Superior temporal gyrus (tissue), 1 donor: Measurements from ENCODE around the gene ARL8A.
A peak's percentile ranks its signal among the peaks of the same experiment; 100 is the strongest.
"Not testable (repeated sequence)": the region's sequence is repeated elsewhere in the genome, so short reads cannot be mapped to it uniquely, and the experiment has no call there.

Experiments used
- DNase-seq: peaks from one replicate; pipeline ENCODE4 v3.0.0-alpha.2; 2016; ENCODE audit errors: extremely low spot score

Gene ARL8A

DNA sequence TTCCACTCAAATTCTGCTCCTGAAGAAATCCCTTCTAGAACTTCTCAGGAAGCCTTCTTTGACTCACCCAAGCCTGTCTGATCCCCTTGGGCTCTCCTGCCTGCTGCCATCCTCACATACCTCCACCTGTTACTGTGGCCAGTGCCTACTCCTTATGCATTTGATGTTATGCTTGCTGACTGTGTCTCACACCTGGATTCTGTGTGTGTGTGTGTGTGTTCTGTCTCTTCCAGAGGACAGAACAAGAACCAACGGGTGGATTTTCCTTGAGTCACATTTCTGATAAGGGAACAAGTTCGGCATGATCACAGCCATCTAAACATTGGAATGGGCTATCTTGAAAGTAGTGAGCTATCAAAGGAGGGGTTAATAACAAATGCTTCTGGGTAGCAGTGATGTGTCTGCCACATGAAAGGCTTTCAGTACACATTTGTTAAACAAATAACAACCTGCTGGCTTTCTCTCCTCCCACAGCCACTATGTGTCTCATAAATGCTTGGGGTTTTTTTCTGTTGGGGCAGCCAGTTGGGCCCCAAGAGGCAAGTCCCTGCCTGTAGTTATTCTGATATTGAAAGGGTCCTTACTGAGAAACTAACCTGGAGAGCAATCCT lies 30.7 kb downstream of the ARL8A start:
- no peak for DNase-seq

DNA sequence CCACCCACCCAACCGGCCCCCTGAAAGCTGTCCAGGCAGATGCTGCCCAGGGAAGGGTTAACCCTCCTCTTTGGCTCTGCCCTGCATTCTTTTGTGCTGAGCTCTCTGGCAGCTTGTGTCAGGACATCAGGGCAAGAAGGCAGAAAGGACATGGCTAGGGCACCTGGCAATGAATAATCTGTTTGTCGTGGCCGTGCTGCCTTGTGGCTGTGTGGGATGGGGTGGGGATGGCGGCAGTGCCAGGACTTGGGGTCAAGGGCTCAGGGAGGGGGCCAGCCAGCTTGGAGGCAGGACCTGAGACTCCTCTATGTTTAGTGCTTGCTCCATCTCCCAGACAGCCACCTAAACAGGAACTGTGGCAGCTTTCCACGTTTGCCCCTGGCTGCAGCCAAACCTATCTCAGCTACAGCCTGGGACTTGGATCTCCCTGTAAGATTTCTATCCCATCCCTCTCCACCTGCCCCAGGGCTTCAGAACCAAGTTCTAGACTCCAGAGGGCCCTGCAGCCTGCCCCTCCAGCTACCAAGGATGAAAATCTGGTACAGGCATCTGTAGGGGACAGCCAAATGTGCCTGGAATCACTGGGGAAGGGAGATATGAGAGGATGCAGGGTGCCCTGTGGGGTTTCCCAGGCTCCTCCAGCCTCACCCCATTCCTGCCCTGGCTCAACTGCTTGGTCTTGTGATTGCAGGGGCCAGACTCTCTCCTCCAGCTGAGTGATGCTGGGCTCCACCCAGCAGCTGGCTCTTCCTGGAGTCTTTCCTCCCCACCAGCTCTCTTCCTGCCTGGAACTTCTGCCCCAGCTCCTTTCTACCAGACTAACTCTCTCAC lies 31.5 kb downstream of the ARL8A start:
- DNase-seq: no peak

DNA sequence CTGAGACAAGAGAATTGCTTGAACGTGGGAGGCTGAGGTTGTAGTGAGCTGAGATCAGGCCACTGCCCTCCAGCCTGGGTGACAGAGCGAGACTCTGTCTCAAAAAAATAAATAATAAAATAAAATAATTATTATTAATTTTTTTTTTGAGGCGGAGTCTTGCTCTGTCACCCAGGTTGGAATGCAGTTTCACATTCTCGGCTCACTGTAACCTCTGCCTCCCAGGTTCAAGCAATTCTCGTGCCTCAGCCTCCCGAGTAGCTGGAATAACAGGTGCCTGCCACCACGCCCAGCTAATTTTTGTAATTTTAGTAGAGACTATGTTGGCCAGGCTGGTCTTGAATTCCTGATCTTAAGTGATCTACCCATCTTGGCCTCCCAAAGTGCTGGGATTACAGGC lies 32.9 kb downstream of the ARL8A start:
- not testable (repeated sequence) for DNase-seq

DNA sequence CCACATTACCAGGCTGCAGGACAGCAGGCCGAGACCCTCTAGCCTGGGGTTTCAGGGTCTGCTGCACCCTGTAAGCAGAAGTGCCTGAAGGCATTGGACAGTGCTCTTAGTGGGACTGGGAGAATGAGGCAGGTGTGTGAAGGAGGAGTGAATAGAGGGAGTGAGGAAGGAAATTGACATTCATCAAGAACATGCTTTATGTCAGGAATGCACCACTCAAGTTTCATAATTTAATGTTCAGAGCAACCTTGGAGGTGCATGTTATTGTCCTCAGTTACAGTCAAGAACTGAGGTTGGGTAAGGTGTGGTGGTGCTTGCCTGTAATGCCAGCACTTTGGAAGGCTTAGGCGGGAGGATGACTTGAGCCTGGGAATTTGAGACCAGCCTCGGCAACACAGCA lies 33.6 kb downstream of the ARL8A start:
- DNase-seq: no peak

DNA sequence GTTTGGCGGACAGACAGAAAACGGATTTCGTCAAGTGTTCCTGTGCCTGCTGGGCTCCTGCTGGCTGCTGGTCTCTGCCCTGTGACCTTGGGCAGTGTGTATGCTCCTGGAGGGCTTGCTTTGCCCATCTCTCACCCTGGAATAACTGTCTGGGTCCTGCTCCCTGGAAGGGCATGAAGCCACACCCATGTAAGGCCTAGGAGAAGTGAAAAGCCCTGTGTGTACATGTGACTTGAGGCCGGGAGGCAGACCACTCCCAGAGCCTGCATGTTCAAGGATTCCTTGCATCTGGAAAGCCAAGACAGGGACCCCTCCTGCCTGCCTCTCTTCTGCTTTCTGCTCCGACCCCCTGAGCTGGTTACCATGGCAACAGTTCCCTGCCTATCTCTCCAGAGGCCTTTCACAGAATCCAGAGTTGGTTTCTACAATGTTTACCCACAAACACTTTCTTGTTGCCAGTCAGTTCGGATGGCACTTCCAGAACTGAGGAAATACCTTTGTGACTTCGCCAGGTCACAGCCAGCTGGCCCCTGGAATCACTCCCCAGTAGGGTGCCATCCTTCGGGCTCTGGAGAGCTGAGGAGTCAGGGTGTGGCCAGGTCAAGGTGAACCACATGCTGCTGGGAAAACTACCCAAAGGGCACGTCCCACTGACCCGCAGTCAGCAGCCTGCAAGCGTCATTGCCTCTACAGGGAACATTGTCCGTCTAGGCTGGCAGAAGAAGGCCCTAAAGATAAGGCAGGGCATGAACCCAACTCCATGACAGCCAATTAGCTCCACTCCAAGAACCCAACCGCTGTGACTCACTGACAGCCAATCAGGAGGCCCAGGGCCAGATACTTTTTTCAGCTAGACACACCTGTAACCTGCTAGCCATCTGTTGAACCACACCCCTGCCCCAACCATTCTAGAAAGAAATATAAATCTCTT lies 36.5 kb downstream of the ARL8A start:
- DNase-seq: no peak

GRCh38 chr1:202107321-202107761 lies 37.2 kb downstream of the ARL8A start:
- no peak for DNase-seq

- DNase-seq: no peak
Observed at GRCh38 chr1:202106340-202107254, 37.9 kb downstream of the ARL8A start.

DNA sequence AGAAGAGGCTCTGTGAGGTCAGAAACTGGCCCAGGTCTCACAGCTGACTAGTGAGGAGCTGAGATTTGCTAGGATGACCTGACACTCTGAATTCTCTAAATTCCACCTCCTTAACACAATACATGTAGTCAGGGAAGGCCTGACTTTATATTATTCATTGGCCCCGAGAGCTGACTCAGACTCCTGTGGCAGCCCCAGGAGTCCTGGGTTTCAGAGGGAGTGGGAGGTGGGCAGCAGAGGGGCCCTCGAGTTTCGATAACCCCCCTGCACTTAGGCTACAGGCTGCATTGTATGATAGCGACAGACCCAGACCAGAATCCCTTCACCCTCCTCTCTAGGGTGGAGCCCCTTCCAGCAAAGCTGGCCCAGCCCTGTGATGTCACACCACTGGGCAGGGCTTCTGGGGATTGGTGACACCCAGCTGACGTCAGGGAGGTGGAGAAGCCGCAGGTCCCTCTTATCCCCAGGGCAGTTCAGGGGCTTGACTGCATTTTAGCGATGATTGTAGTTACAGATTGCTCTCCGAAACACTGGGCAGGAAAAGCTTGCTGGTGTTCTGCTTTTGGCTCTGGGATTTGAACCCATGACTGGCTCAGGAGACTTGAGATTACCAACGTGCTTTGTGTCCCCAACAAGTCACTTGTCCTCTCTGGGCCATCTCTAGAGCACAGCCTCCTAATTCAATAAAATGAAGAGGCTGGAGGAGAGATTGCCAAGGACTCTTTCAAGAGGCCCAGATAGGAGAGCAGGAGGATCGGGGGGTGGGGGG lies 38.8 kb downstream of the ARL8A start:
- no peak for DNase-seq

- DNase-seq: no peak
Observed at GRCh38 chr1:202104073-202104472, 40.5 kb downstream of the ARL8A start.

- DNase-seq: no peak
Observed at GRCh38 chr1:202101184-202101583, 43.4 kb downstream of the ARL8A start.

DNA sequence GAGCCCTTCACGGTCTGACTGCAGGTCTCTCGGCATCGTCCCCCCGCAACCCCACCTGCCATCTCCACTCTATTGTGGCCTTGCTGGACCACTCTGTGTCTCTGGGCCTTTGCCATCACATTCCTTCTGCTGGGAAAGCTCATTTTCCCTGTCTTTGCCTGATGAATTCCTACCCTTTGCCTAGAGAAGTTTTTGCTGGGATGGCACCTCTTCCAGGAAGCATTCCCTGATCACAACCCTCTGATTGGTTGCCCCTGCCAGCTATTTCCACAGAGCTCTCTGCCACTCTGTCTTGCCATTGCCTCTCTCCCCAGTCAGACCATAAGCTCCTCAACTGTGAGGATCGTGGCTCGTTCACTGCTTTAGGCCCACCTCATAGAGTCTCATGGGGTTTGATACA lies 50.7 kb downstream of the ARL8A start:
- no peak for DNase-seq

DNA sequence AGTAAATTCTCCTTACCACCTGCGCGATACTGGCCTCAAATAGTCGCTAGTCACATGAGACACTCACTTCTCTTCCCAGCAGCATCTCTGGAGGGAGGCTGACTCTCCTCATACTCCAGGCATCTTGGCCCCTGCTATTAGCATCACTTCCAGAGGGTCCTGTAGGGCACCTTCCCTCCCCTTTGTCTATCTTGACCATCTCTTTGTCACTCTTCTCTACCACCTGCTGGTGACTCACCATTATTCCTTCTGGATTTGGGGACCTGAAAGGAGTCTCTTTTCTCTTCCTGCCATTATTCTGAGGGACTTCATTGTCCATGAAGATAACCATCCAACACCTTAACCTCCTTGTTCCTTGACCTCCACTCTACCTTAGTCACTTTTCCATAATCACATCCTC lies 53.5 kb downstream of the ARL8A start:
- DNase-seq: no peak

DNA sequence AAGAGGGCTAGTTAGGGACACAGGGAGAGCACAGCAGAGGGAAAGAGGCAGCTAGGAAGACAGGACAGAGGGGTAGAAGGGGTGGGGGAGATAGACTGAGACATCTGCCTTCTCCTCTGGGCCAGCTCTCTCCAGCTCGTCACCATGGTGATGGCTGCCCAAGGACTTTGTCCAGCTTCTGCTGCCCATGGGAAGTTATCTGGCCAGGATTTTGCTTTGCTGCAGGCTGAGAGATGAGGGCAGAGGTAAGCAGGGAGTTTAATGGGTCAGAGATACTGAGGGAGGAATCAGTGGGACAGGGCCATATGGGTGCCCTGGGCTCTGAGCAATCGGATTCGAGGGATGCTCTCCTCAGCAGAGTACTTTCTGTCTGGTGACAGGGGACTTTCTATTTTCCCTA lies 56.3 kb downstream of the ARL8A start:
- no peak for DNase-seq

DNA sequence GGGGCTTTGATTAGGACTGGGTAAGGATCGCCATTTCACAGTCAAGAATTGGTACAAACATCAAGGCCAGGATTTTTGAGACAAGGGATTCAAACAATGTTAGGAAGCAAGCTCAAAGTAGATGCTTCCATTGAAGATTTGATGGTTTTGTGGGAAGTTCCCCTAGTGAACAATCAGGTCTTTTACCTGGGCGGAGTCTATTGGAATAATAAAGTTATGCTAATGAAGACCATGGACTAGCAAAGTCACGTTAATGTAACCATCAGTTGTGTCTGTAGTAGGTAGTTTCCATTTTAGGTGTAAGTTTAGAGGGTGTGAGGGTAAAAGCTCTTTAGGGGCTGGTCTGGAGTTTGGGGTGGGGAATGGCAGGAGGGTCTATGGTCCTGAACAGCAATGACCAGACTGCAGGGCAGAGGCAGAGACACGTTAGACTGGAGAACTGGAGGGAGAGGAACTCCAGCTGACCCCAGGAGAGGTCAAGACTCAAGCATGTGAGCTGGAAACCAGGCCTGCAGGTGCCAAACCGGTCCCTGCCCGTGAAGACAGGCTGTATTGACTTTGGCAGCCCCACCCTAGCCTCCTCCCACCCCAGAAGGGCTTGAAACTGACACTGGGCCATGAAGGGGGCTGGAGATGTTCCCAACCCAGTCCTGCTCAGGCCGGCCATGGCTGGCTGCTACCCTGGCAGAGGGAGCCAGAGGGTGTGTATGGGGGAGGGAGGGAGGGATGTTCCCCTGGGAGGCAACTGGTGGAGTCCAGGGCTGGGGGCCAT lies 57.8 kb downstream of the ARL8A start:
- peak; percentile 34 for DNase-seq

GRCh38 chr1:202085682-202086373 lies 58.7 kb downstream of the ARL8A start:
- peak; percentile 83 for DNase-seq

- peak; percentile 97 for DNase-seq
Observed at GRCh38 chr1:202084791-202085681, 59.5 kb downstream of the ARL8A start.
